Neural progenitor cell (in vitro differentiated cells): ENCODE measurements around the gene SLC4A8. TPM values are rescaled to one million over a fixed set of nuclear protein-coding genes. Genes with fewer than 3 reads are reported as not detected.

ENCODE experiments used
- DNase-seq: peaks from one replicate; pipeline ENCODE4 v3.0.0-alpha.2; 2016; ENCODE audit warnings: low spot score
- H2AFZ ChIP-seq: fragments of 200-600 bp; sonication (generic); replicated peaks from 2 replicates; pipeline ENCODE4 v1.6.1; 2016; ENCODE audit warnings: antibody characterized with exemption
- H3F3A ChIP-seq: fragments of 200-600 bp; sonication (generic); 2 replicates; pipeline ENCODE4 v1.6.1; 2016; ENCODE audit warnings: antibody characterized with exemption, low read depth
- H3K27ac ChIP-seq: fragments of 200-600 bp; sonication (generic); 2 replicates; pipeline ENCODE4 v1.5.1; 2016; ENCODE audit warnings: mild to moderate bottlenecking
- H3K27me3 ChIP-seq: fragments of 200-600 bp; sonication (generic); 2 replicates; pipeline ENCODE4 v1.6.1; 2016; ENCODE audit warnings: mild to moderate bottlenecking, moderate library complexity
- H3K36me3 ChIP-seq: fragments of 200-600 bp; sonication (generic); 2 replicates; pipeline ENCODE4 v1.5.1; 2016
- H3K4me1 ChIP-seq: fragments of 200-600 bp; sonication (generic); 2 replicates; pipeline ENCODE4 v1.6.1; 2016; ENCODE audit warnings: mixed run types
- H3K4me2 ChIP-seq: fragments of 200-600 bp; sonication (generic); 2 replicates; pipeline ENCODE4 v1.6.1; 2016
- H3K4me3 ChIP-seq: fragments of 200-600 bp; sonication (generic); 2 replicates; pipeline ENCODE4 v1.5.1; 2016
- H3K79me2 ChIP-seq: fragments of 200-600 bp; sonication (generic); 2 replicates; pipeline ENCODE4 v1.6.1; 2016; ENCODE audit warnings: low read depth
- H3K9ac ChIP-seq: fragments of 200-600 bp; sonication (generic); 2 replicates; pipeline ENCODE4 v1.6.1; 2016
- H3K9me3 ChIP-seq: fragments of 200-600 bp; sonication (generic); 2 replicates; pipeline ENCODE4 v1.5.1; 2016; ENCODE audit warnings: low read depth
- H4K20me1 ChIP-seq: fragments of 200-600 bp; sonication (generic); 2 replicates; pipeline ENCODE4 v1.6.1; 2016; ENCODE audit warnings: low read depth
- H3K27ac Mint-ChIP-seq: 3 replicates; pipeline ENCODE4 v1.8.0; 2021; ENCODE audit warnings: mixed read lengths
- H3K27me3 Mint-ChIP-seq: 2 replicates; pipeline ENCODE4 v1.8.0; 2022; ENCODE audit warnings: low read depth, mild to moderate bottlenecking, inconsistent platforms, moderate library complexity, mixed read lengths; ENCODE audit not compliant: insufficient read depth
- H3K36me3 Mint-ChIP-seq: 3 replicates; pipeline ENCODE4 v1.8.0; 2021; ENCODE audit warnings: mixed read lengths
- H3K4me1 Mint-ChIP-seq: 3 replicates; pipeline ENCODE4 v1.8.0; 2021; ENCODE audit warnings: mixed read lengths
- H3K4me3 Mint-ChIP-seq: 3 replicates; pipeline ENCODE4 v1.8.0; 2021; ENCODE audit warnings: mild to moderate bottlenecking, moderate library complexity, mixed read lengths
- H3K9me3 Mint-ChIP-seq: 3 replicates; pipeline ENCODE4 v1.8.0; 2020; ENCODE audit warnings: mixed read lengths
- EZH2 ChIP-seq: fragments of 200-600 bp; sonication (generic); IDR thresholded peaks from 2 replicates; pipeline ENCODE4 v1.6.1; 2017; ENCODE audit warnings: antibody characterized with exemption, mild to moderate bottlenecking, moderate library complexity
- EZH2phosphoT487 ChIP-seq: fragments of 200-600 bp; sonication (generic); IDR thresholded peaks from 2 replicates; pipeline ENCODE4 v1.6.1; 2017; ENCODE audit warnings: antibody characterized with exemption
- total RNA-seq: library from RNA; depleted of rRNA; stranded (reverse); fragments of >200 nt; gene quantifications from 2 replicates; pipeline ENCODE4 v1.2.3, GENCODE V29; 2015; ENCODE audit warnings: low replicate concordance
- TF ChIP-seq, protein P1 (sequence below): fragments of 200-600 bp; sonication (generic); IDR thresholded peaks from 2 replicates; pipeline ENCODE4 v1.5.1; 2017; ENCODE audit warnings: antibody characterized with exemption, mild to moderate bottlenecking

Gene SLC4A8
- total RNA-seq, 1 donor from 2014 or later = 10.1 TPM

DNA sequence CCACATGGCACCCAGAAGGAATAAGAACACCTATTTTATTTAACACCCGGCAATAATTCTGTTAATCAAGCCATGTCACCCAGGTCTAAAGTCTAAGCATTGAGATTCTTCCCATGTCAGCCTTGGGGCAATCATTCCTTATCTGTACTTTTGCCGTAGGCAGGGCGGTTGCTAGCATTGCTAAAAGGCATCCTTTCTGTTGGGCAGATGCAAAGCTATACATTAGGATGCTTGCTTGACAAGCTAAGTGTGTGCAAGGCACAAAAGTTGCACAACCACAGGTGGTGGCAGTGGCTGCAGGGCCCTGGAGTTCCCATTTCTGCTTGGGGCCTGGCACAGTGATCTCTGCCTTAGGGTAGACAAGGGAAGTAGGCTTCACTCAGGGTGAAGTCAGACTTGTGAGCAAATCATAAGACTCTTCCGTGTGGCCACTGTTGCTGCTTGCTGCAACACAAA is 20.9 kb upstream of the SLC4A8 start:
- no peak overlapping the region for H3K4me3 Mint-ChIP-seq
- H3K4me1 ChIP-seq = no peaks in the 10 kb centered on the region
- H3K79me2 ChIP-seq = no peaks in the 10 kb centered on the region
- H3K27ac Mint-ChIP-seq = no peak overlapping the region
- no peak for TF ChIP-seq EZH2
- TF ChIP-seq, protein P1, sequence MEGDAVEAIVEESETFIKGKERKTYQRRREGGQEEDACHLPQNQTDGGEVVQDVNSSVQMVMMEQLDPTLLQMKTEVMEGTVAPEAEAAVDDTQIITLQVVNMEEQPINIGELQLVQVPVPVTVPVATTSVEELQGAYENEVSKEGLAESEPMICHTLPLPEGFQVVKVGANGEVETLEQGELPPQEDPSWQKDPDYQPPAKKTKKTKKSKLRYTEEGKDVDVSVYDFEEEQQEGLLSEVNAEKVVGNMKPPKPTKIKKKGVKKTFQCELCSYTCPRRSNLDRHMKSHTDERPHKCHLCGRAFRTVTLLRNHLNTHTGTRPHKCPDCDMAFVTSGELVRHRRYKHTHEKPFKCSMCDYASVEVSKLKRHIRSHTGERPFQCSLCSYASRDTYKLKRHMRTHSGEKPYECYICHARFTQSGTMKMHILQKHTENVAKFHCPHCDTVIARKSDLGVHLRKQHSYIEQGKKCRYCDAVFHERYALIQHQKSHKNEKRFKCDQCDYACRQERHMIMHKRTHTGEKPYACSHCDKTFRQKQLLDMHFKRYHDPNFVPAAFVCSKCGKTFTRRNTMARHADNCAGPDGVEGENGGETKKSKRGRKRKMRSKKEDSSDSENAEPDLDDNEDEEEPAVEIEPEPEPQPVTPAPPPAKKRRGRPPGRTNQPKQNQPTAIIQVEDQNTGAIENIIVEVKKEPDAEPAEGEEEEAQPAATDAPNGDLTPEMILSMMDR = no peak
- TF ChIP-seq EZH2phosphoT487 = no peak
- H3K4me2 ChIP-seq = no peak overlapping the region
- no peak overlapping the region for H3K27ac ChIP-seq
- H2AFZ ChIP-seq = no peak overlapping the region
- H3K36me3 ChIP-seq = no peaks in the 10 kb centered on the region
- no peaks in the 10 kb centered on the region for H3K9me3 ChIP-seq
- no peak for DNase-seq
- no peaks in the 10 kb centered on the region for H3K4me1 Mint-ChIP-seq
- H3K9ac ChIP-seq = no peak overlapping the region
- H4K20me1 ChIP-seq = no peaks in the 10 kb centered on the region
- H3F3A ChIP-seq = no peaks in the 10 kb centered on the region
- no peaks in the 10 kb centered on the region for H3K36me3 Mint-ChIP-seq
- no peaks in the 10 kb centered on the region for H3K27me3 ChIP-seq
- no peak overlapping the region for H3K4me3 ChIP-seq
- H3K27me3 Mint-ChIP-seq = peaks cover 6% of the 10 kb centered on the region
- H3K9me3 Mint-ChIP-seq = no peaks in the 10 kb centered on the region

DNA sequence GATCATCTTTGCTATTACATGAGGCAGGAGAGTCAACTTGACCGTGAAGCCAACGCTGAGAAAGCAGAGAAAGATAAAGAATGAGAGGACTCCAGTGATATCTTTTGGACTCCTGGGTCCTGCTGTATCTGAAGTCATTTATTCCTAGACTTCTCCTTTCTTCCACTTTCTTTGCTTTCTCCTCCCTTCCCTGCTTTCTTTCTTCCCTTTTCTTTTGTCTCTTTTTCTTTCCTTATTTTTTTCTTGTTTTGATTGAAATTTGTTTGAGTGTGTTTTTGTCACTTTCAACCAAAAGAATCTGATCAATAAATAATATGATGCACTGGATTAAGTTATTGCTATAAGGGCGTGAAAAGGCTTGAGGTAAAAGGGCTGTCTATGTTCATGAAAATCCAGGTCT is 20.0 kb upstream of the SLC4A8 start:
- Histone ChIP-seq H3K36me3 (no peaks in the 10 kb centered on the region), H3K27ac (no peak overlapping the region), H3K9me3 (no peaks in the 10 kb centered on the region), H3K79me2 (no peaks in the 10 kb centered on the region), H3K4me1 (no peaks in the 10 kb centered on the region), H3F3A (no peaks in the 10 kb centered on the region), H3K4me2 (no peak overlapping the region), H2AFZ (no peak overlapping the region), H4K20me1 (no peaks in the 10 kb centered on the region), H3K27me3 (no peaks in the 10 kb centered on the region), H3K9ac (no peak overlapping the region), H3K4me3 (no peak overlapping the region)
- H3K27ac Mint-ChIP-seq = no peak overlapping the region
- no peaks in the 10 kb centered on the region for H3K4me1 Mint-ChIP-seq
- no peak overlapping the region for H3K4me3 Mint-ChIP-seq
- H3K27me3 Mint-ChIP-seq = peaks cover 7% of the 10 kb centered on the region
- no peaks in the 10 kb centered on the region for H3K36me3 Mint-ChIP-seq
- no peak for DNase-seq
- no peaks in the 10 kb centered on the region for H3K9me3 Mint-ChIP-seq
- TF ChIP-seq EZH2 (no peak), EZH2phosphoT487 (no peak)
- TF ChIP-seq, protein P1 = no peak

DNA sequence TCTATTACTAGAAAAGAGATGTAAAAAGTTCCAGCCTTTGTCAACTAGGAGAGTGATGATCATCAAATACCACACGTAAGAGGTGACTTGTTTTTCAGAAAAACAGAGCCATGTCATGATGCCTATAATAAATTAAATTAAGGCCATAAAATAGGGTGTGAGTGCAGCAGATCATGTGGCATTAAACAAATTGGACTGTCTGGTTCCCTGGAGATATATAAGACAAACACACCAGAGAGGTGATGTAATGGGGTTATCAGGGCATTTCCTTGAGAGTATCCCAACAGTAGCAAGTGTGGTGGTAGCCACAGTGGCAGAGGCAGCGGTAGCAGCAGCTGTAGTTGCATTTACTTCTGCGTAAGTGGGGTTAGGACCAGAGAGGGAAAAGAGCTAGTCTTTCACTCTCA is 18.8 kb upstream of the SLC4A8 start:
- Histone ChIP-seq H3K9ac (no peak overlapping the region), H3K4me2 (no peak overlapping the region), H3K4me3 (no peak overlapping the region), H3K27me3 (no peaks in the 10 kb centered on the region), H3K9me3 (no peaks in the 10 kb centered on the region), H3K4me1 (no peaks in the 10 kb centered on the region), H3F3A (no peaks in the 10 kb centered on the region), H3K27ac (no peak overlapping the region), H3K79me2 (no peaks in the 10 kb centered on the region), H2AFZ (no peak overlapping the region), H3K36me3 (no peaks in the 10 kb centered on the region), H4K20me1 (no peaks in the 10 kb centered on the region)
- H3K27ac Mint-ChIP-seq = no peak overlapping the region
- H3K27me3 Mint-ChIP-seq = peaks cover 7% of the 10 kb centered on the region
- no peak overlapping the region for H3K4me3 Mint-ChIP-seq
- TF ChIP-seq EZH2phosphoT487 = no peak
- no peak for TF ChIP-seq EZH2
- TF ChIP-seq, protein P1 = no peak
- H3K4me1 Mint-ChIP-seq = no peaks in the 10 kb centered on the region
- no peaks in the 10 kb centered on the region for H3K36me3 Mint-ChIP-seq
- H3K9me3 Mint-ChIP-seq = no peaks in the 10 kb centered on the region
- no peak for DNase-seq
